ENCODE data around the gene METAP1D.

GRCh38 chr2:172114579-172114978, 114.8 kb downstream of the METAP1D start:
- TF ChIP-seq CTCF (IDR thresholded peaks at IDR 0.05; ENCODE audit: low read depth, low read length) (no peak), EZH2phosphoT487 (IDR thresholded peaks at IDR 0.05; ENCODE audit: low read depth) (no peak)
